ENCODE measurements around the gene OSBPL6.
"Not testable (repeated sequence)": the region's sequence is repeated elsewhere in the genome, so short reads cannot be mapped to it uniquely, and the experiment has no call there.

OSBPL6 gene

GRCh38 chr2:178413472-178414265 is 219.4 kb downstream of the OSBPL6 start:
- peak; percentile 31 to 86 (median 68) for DNase-seq

DNA sequence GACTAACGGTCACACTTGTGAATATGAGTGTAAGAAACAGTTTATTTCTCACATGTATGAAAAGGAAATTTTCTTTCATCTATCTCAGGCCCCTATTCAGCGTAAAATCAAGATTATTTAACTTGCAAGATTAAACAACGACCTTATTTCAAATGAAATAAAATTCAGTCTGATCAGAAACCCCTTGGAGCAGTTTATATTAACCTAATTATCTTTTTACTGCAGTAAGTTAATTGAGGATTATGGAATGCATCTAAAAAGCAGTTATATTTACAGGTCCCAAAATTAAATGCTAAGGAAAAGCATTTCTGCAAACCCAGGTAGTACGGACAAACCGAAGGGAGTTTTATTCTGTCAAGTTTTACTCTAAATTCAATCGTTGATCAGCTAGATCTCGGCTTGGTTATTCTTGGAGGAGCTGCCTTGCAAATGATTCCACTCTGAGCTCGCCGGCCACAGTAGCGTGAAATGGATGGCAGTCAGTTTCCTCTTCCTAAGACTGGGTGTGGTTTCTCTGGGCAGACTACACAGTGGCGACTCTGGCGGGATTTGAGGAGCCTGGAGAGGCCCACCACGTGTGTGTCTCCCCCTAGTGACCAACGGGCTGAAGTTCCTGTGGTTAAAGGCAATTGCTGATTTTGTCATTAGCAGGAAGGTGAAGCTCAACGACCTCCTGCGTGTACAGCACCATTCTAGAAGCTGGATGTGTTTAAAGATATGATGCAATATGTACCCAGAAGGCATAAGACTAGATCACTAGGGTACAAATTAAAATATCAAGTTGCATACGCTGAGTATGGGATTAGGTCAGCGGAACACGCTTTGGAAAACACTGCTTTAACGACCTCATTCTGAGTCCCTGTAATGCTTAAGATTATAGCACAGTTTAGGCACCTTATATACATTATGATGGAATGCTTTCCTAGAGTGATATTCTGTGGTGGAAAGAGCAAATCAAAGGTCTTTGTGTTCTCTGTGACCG is 220.2 kb downstream of the OSBPL6 start:
- DNase-seq, result peak; percentile 26 to 69 (median 53)

DNA sequence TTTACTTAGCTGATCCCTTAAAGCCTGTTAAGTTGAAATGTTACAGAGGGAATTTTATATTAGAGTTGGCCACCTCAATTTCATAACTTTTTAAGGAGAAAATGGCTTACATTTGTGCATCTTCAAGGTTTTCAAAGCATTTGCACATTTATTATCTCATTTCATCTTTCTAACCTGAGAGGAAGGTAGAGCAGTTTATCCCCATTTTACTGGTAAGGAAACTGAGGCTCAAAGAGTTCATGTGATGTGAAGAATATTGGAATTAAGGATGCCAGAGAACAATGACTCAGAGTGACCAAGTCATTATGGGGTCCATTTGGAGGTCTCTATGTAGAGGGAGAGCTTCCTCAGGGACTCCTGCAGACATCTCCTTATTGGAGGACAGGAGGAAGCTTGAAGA is 221.7 kb downstream of the OSBPL6 start:
- no peak for DNase-seq

DNA sequence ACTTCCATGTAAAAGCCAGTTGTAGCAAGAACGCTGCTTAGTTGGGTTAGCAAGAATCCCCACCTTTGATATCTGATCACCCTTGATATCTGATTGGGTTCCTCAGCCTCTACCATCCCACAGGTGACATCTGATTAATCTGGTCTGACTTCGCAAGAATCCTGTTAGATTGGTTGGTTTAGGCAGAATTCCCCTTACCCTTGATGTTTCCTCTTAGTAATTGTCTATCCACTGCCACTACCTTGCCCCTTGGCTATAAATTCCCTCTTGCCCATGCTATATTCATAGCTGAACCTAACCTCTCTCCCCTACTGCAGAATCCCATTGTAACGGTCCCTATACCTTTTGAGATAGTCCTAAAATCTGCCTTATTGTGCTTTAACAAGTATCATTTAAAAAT is 223.6 kb downstream of the OSBPL6 start:
- no peak for DNase-seq

- no peak for DNase-seq
Measured at GRCh38 chr2:178418426-178418825, 224.1 kb downstream of the OSBPL6 start.

DNA sequence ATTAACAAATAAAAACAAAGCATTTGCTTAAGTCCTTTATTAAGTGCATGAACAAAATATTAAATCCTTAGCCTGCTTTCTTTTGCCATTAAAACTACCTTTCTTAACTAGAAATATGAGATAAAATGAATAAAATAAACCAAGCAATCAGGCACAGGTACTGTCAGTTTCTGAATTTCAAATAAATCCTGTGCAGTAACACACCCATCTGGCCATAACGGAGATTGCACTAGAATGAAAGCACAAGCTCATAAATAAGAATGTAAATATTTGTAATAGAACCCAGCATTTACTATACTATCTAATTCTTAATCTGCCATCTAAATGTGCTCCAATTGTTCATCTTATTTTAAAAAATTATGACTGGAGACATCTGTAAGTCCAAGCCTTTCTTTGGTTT is 224.8 kb downstream of the OSBPL6 start:
- no peak for DNase-seq

DNA sequence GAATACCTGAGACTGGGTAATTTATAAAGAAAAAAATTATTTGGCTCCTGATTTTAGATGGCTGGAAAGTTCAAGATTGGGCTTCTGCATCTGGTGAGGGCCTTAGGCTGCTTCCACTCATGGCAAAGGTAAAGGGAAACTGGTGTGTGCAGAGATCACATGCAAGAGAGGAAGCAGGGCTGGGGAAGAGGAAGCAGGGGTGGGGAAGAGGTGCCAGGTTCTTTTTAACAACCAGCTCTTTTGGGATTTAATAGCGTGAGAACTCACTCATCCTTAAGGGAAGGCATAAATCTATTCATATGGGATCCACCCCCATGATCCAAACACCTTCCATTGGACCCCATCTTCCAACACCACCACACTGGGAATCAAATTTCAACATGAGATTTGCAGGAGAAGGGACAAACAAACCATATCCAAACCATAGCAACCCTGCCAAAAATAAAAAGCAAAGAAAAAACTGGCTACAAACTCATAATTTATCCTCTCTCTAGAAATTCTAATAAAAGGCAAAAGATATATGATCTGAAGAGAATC is 226.2 kb downstream of the OSBPL6 start:
- no peak for DNase-seq

GRCh38 chr2:178422097-178422496 is 227.8 kb downstream of the OSBPL6 start:
- no peak for DNase-seq

- DNase-seq, result not testable (repeated sequence)
Measured at GRCh38 chr2:178423746-178424145, 229.4 kb downstream of the OSBPL6 start.

DNA sequence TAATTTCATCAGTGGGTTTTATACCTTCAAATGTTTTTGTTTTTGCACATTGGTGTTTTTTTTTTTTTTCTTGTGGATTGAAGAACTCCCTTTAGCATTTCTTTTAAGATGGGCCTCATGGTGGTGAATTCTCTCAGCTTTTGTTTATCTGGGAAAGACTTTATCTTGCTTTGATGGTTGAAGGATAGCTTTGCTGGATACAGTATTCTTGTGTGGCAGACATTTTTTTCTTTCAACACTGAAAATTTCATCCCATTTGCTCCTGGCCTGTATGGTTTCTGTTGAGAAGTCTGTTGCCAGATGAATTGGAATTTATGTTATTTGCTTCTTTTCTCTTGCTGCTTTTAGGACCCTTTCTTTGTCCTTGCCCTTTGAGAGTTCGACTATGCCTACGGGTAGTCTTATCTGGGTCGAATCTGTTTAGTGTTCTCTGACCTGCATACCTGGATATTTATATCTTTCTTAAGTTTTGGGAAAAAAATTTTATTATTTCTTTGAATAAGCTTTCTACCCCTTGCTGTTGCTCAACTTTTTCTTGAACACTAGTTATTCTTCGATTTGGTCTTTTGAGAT is 231.0 kb downstream of the OSBPL6 start:
- no peak for DNase-seq

- DNase-seq, result no peak
Measured at GRCh38 chr2:178426388-178426787, 232.1 kb downstream of the OSBPL6 start.

GRCh38 chr2:178427458-178427857 is 233.1 kb downstream of the OSBPL6 start:
- no peak for DNase-seq

DNA sequence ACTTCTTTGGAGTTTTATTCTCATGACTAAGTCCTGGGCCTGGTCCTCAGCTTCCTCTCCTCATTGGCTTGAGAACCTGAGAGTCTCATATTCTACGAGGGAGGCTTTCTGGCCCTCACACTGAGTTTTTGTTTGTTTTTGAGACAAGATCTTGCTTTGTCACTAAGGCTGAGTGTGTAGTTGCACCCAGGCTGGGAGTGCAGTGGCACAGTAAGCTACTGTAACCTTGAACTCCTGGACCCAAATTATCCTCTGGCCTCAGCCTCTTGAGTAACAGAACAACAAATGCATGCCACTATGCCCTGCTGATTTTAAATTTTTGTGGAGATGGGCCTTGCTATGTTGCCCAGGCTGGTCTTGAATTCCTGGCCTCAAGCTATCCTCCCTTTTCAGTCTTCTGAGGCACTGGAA is 234.1 kb downstream of the OSBPL6 start:
- no peak for DNase-seq

DNA sequence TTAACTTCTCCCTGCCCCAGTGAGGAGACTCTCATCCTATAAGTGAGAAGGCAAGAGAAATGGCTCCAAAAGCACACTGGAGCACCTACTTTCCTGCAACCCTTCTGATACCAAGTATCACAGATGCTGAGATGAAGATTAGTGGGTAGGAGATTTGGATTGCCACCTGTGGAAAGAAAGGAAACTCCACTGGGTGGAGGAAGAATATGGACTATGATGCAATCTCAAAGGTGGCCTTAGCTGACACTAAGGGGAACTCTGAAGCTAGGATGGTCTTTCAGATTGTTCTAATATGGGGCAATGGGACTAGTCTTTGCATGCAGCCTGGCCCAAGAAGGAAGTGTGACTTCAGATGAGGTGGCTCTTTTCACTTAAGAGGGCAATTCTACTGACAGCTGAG is 235.0 kb downstream of the OSBPL6 start:
- no peak for DNase-seq

GRCh38 chr2:178436662-178437061 is 242.3 kb downstream of the OSBPL6 start:
- no peak for DNase-seq

- no peak for DNase-seq
Measured at GRCh38 chr2:178441426-178441825, 247.1 kb downstream of the OSBPL6 start.

DNA sequence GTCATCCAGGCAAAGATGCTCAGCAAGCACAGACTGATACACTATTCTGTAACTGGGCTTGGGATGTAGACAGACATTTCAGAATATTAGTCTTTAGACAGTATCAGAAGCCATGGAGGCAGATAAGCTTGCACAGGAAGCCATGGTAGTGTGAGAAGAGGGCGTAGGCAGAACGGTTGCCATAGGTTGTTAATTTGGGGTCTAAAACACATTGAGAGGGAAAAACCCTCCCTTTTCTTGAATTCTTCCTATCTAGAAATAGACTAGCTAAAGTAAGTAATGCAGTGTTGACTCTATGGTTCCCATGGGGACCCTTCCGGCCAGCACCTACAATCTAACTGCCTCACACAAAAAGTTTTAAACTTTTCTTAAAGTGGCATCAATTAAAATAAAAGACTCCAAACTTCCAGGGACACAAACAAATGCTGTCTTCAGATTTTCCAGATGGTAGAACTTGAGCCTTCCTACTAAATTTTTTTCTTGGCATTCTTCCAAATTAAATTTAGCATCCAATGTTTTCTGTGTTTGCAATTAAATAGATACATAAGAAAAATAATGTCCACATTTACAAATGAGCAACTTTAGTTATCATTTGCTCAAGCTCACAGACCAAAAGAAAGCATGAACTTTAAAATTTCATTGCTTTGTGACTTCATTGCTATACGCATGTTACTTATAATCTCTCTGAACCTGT is 254.8 kb downstream of the OSBPL6 start:
- no peak for DNase-seq

- DNase-seq, result no peak
Measured at GRCh38 chr2:178449700-178450523, 255.6 kb downstream of the OSBPL6 start.

DNA sequence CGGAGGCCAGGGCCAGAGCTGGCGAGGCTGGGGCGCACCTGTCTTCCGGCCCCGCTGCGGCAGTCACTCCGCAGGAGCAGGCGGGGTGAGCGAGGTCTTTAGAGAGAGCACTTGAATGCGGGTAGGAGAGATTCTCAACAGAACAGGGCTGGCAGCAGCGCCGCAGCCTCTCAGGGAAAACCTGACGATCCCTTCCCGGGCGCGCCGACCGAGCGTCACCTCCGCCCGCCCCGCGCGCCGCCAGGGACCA is 256.1 kb downstream of the OSBPL6 start:
- peak in 4 of 6 experiments; percentile 76 to 87 (median 86) for DNase-seq

DNA sequence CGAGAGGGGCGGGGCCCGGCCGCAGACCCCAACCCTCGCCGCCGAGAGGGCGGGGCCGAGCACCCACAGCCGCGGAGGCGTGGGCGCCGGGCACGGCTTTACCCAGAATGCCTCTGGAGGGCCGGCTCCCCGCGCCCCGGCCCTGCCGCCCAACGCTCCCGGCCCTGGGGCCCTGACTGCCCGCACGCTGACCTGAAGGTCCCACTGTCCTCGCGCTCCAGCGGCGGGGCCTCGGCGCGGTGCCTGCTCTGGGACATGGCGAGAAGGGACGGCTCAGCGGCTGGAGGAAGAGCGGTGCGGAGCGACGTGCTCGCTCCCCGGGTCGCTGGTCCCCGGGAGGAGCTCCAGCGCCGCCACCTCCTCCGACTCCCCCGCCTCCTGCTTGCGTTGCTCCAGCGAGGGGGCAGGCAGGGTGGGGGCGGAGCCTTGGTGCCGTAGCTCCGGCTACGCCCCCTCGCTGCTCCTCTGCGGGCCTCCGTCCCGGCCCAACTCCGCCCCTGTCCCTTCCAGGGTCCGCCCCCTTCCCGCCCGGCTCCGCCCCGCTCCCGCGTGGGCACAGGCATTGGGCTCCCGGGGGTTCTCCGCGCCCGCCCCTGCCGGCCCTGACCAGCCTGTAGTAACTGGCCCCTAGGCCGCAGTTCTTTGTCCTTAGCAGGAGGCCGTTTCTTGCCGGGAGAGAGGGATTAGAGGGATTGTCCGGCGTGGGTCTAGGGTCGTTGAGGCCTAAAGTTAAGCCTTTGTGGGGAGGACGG is 256.6 kb downstream of the OSBPL6 start, which contains the start of the genes PJVK and PRKRA:
TSS of gene PJVK (plus strand) at position 605 of the 752 bp plus-strand sequence. CDS start 2,032 bp downstream, outside the sequence.
TSS of gene PRKRA (minus strand) at position 402 of the 752 bp plus-strand sequence. CDS start at position 257, 145 bp downstream.
- peak; percentile 89 to 95 (median 93) for DNase-seq

DNA sequence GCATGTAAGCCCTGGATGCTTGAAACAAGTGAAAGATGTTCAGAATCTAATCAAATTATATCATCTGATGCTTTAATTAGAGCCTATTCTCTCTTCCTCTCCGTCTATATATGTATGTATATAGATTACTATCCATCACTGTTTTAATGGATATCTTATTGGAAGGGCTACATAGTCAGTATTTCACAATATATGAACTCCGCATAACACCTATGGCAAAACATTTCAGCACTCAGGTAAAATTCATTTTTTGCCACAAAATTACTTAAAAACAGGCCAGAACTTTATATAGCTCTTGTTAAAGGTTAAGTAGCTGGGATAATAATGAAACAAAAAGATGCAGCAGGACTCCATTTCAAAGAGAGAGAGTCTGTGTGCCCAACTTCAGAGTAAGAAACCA is 258.0 kb downstream of the OSBPL6 start:
- DNase-seq, result no peak
